GM12864 (cell line): ENCODE measurements around the gene RNF148.

Experiments used
- DNase-seq: peaks from one replicate; pipeline ENCODE4 v3.0.0-alpha.2; 2011; ENCODE audit warnings: low read depth
- H3K4me3 ChIP-seq: 2 replicates; pipeline ENCODE4 v1.5.1; 2011; ENCODE audit warnings: mild to moderate bottlenecking, low read depth, low read length, control low read depth
- CTCF ChIP-seq: IDR thresholded peaks from 2 replicates; pipeline ENCODE4 v1.5.1; 2011; ENCODE audit warnings: low read depth, mild to moderate bottlenecking, moderate library complexity, low read length, control low read depth, inconsistent platforms; ENCODE audit errors: missing control alignments

The RNF148 gene

DNA sequence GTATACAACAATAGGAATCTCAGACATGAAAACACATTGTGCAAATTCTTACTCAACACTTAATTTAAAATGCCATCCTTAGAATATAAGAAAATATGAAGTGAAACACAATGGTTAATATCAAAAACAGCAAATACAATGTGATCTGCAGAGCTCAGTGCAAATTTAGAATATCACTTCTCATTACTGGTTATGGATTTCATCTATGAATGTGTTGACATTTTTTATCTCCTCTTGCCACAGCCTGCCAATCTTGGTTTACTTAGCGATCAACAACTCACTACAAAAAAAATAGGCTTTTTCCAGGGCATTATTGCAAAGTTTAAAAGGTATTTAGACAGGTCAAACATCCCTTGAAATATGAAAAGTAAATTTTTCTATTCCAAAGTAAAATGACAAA is 25.0 kb upstream of the RNF148 start:
- DNase-seq = no peak
- H3K4me3 ChIP-seq = no peak overlapping the region
- TF ChIP-seq CTCF = no peak

- H3K4me3 ChIP-seq = no peak overlapping the region
- no peak for TF ChIP-seq CTCF
- DNase-seq = no peak
Observed at GRCh38 chr7:122727354-122727753, 24.6 kb upstream of the RNF148 start.

DNA sequence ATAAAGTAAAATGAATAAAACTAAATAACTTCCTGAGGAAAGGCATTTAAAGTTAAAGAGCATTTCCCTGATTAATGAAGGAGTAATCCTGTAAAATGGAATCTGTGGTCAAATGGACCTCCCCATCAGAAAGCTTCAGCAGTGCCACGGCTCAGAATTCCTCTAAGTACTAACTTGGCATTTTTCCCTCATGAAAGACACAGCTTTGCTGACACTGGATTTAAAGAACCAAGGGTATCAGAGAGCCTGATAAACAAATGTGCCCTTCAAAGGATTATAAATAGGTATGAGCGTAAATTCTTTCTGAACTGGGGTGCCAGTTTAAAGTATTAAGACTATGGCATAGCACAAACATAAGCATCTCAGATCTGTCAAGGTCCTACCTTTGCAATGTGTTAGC is 24.2 kb upstream of the RNF148 start:
- DNase-seq = no peak
- no peak overlapping the region for H3K4me3 ChIP-seq
- no peak for TF ChIP-seq CTCF

GRCh38 chr7:122724366-122724765 is 21.6 kb upstream of the RNF148 start:
- no peak overlapping the region for H3K4me3 ChIP-seq
- TF ChIP-seq CTCF = no peak
- DNase-seq = no peak

DNA sequence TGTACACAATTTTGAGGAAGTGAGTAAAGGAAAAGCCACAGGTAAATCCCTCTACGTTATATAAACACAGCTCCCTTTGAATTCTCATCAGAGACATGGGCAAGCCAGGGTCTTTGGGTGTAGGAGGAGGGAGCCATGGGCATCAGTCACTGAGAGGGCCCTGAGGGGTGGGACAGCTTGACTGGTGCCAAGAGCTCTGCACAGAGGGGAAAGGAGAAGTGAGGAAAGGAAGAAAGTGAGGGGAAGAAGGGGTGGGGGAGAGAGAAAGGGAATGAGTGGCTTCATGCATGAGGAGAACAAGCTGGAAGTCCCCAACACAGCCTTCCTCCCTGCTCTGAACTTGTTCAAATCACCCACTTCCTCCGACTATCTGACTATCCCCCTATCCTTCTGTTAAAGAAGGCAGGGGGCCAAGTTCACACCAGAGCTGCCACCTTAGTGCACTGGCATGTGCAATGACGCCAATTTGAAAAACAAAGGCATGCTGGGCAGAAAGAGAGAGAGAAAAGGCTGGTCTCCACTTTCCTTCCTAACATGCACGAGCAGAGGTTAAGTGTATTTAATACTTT is 16.4 kb upstream of the RNF148 start:
- TF ChIP-seq CTCF = no peak
- no peak overlapping the region for H3K4me3 ChIP-seq
- no peak for DNase-seq

- no peak overlapping the region for H3K4me3 ChIP-seq
- DNase-seq = no peak
- TF ChIP-seq CTCF = no peak
Observed at GRCh38 chr7:122717356-122718089, 14.8 kb upstream of the RNF148 start.

GRCh38 chr7:122715183-122715582 is 12.5 kb upstream of the RNF148 start:
- TF ChIP-seq CTCF = no peak
- H3K4me3 ChIP-seq = no peak overlapping the region

More at GRCh38 chr7:122715183-122715582, 12.5 kb upstream of the RNF148 start:
- DNase-seq = no peak
